GM10266 (cell line): ENCODE data around the gene DSCAM.

Experiments
- DNase-seq: peaks from one replicate; pipeline ENCODE4 v3.0.0; 2012; ENCODE audit errors: extremely low spot score
- TF ChIP-seq, protein P1 (sequence below): IDR thresholded peaks from 2 replicates; pipeline ENCODE4 v1.5.1; 2012; ENCODE audit warnings: mild to moderate bottlenecking, low read depth; ENCODE audit not compliant: control insufficient read depth, insufficient read depth; ENCODE audit errors: missing control alignments

Gene DSCAM

DNA sequence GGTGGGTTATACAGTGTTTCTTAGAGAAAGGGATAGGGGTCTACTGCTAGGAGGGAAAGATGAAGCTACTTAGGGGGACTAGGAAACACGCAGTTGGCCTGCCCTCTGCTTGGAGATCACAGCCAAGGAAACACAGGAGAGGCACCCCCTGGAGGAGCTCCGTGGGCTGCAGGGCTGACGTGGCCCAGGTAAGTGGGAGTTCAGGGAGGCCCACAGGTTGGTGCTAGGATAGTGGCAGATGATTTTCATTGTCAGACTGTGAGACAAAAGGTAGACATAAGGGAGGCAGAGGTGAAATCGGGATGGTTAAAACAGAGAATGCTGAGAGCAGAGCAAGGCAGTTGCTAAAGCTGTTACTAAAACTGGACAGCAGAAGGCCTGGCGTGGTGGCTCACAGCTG, 463.0 kb downstream of the DSCAM start:
- no peak for DNase-seq
- TF ChIP-seq, protein P1, sequence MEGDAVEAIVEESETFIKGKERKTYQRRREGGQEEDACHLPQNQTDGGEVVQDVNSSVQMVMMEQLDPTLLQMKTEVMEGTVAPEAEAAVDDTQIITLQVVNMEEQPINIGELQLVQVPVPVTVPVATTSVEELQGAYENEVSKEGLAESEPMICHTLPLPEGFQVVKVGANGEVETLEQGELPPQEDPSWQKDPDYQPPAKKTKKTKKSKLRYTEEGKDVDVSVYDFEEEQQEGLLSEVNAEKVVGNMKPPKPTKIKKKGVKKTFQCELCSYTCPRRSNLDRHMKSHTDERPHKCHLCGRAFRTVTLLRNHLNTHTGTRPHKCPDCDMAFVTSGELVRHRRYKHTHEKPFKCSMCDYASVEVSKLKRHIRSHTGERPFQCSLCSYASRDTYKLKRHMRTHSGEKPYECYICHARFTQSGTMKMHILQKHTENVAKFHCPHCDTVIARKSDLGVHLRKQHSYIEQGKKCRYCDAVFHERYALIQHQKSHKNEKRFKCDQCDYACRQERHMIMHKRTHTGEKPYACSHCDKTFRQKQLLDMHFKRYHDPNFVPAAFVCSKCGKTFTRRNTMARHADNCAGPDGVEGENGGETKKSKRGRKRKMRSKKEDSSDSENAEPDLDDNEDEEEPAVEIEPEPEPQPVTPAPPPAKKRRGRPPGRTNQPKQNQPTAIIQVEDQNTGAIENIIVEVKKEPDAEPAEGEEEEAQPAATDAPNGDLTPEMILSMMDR, result no peak

- DNase-seq, result no peak
- TF ChIP-seq, protein P1, result no peak
These were observed 465.8 kb downstream of the DSCAM start for GRCh38 chr21:40381111-40381510.

DNA sequence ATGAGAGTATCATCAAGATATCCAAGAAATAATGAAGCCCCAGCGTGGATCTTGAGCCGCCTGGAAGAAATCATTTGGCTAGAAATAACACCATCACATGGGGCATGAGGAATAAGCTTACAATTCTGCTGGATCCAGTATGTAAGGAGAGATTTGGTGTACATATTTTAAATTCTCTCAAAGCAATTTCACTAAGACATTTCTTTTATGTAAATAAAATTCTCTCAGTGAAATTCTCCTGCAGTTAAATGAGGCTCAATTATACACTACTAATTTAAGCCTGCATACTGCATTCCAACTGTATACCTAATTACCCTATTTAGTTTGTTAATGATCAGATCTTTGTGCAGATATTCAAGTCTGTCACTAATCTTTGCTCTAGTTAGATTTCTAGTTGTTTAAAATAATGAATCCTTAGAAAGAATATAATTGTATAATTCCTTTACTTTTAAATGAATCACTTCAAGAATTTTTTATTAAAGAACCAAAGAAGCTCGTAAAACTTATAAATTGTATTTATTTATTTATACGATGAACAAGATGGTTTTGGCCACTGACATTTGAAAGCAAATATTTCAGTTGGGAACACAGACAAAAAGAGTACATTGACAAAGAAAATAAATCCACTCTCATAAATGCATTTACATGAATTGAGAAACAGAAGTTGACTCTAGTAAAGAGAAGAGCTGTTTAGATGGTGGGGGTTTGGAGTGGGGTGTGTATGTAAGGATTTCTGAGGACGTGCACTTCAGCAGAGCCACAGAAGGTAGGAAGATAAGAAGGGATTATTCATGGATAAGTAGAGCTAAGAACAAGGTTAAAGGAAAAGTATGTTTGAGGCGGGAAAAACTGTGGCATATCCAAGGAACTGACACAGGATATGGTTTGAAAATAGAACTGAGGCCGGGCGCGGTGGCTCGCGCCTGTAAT, 466.8 kb downstream of the DSCAM start:
- DNase-seq, result no peak
- TF ChIP-seq, protein P1, result no peak

GRCh38 chr21:40377135-40377534, 469.8 kb downstream of the DSCAM start:
- no peak for DNase-seq
- TF ChIP-seq, protein P1, result no peak

DNA sequence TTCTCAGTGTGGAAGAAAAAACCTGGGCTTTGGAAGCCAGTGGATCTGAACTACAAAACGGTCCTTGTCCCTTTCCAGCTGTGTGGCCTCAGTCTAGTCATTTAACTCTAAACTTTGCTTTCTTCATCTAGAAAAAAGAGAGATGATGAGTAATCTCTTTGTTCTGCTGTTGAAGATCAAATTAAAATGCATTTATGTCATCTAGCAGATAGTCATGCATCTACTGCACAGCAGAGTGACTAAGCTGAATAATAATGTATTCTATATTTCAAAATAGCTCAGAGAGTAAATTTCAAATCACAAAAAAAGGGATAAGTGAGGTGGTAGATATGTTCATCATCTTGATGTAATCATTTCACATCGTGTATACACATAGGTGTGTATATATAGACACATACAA, 473.2 kb downstream of the DSCAM start:
- TF ChIP-seq, protein P1, result no peak

GRCh38 chr21:40372506-40372905, 474.5 kb downstream of the DSCAM start:
- no peak for DNase-seq
- TF ChIP-seq, protein P1, result no peak

More for the DNA sequence above, 473.2 kb downstream of the DSCAM start:
- DNase-seq, result no peak

DNA sequence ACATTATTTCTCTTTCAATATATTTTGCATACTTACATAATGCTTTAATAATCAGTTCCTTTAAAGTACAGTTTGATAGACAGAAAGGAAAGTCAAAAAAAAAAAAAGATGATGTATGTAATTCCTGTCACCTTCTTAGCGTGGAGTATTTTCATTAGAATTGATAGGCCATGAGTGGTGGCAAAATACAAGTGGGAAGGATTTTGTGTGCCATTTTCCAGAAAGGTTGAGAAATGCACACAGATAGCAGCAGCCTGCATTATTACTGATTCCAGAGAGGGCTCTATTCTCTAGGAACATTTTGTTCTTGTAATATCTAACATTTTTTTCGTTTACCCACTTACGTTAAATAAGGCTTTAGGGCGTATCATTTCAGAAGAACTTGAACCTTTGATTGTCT, 475.6 kb downstream of the DSCAM start:
- TF ChIP-seq, protein P1, result no peak
- no peak for DNase-seq
